IPS-15b (cell line): ENCODE data around the gene PTBP3.

ENCODE experiments used
- H3K27me3 ChIP-seq: one replicate; pipeline ENCODE4 v1.6.1; 2013; ENCODE audit warnings: low read length; ENCODE audit not compliant: control insufficient read depth, insufficient read depth
- H3K36me3 ChIP-seq: one replicate; pipeline ENCODE4 v1.6.1; 2013; ENCODE audit warnings: low read length; ENCODE audit not compliant: control insufficient read depth, insufficient read depth
- H3K4me1 ChIP-seq: one replicate; pipeline ENCODE4 v1.6.1; 2013; ENCODE audit warnings: mild to moderate bottlenecking, low read length; ENCODE audit not compliant: control insufficient read depth, insufficient read depth
- H3K4me3 ChIP-seq: one replicate; pipeline ENCODE4 v1.5.1; 2013; ENCODE audit warnings: low read depth, low read length
- H3K9ac ChIP-seq: one replicate; pipeline ENCODE4 v1.6.1; 2013; ENCODE audit warnings: low read depth, mild to moderate bottlenecking, low read length
- H3K9me3 ChIP-seq: one replicate; pipeline ENCODE4 v1.6.1; 2013; ENCODE audit warnings: mild to moderate bottlenecking, low read length; ENCODE audit not compliant: control insufficient read depth, insufficient read depth

The PTBP3 gene

DNA sequence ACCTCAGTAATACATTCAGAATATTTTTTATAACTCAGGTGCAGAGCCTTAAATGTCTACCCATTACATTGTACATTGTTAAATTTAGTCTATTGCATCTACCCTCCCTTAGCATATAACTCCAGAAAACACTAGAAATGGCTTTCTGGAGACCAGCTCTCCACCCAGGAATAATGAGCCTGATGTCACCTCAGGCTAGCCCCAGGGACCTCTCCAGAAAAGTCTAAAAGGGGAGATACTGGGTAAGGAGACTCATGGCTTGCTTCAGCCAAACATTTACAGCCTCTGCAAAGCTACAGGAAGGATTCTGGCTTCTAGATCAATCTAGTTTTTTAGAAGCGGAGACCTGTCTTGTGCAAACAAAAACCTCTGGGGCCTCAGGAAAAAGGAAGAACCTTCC is 144.5 kb downstream of the PTBP3 start:
- Histone ChIP-seq H3K27me3 (no peaks in the 10 kb centered on the region), H3K9me3 (no peaks in the 10 kb centered on the region), H3K4me1 (peaks cover 5% of the 10 kb centered on the region), H3K36me3 (no peaks in the 10 kb centered on the region), H3K4me3 (no peak overlapping the region), H3K9ac (no peak overlapping the region)

GRCh38 chr9:112187404-112187803 is 146.0 kb downstream of the PTBP3 start:
- Histone ChIP-seq H3K4me3 (no peak overlapping the region), H3K4me1 (no peaks in the 10 kb centered on the region), H3K9ac (no peak overlapping the region), H3K36me3 (no peaks in the 10 kb centered on the region), H3K9me3 (no peaks in the 10 kb centered on the region), H3K27me3 (no peaks in the 10 kb centered on the region)

DNA sequence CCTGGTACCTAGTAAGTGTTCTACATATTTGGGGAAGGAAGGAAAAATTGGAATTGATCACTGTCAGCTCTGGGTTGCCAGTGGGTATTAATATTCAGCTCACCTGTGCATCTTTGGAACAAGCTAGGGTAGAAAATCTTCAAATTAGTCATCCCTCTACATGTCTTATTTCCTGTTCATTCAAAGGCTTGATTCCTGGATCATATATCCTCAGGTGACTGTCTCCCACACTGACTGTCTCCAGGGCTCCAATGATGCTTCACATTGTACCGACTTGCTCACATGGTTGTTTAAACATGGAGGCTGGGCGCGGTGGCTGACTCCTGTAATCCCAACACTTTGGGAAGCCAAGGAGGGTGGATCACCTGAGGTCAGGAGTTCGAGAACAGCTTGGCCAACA is 146.7 kb downstream of the PTBP3 start:
- Histone ChIP-seq H3K4me3 (no peak overlapping the region), H3K9me3 (no peaks in the 10 kb centered on the region), H3K9ac (no peak overlapping the region), H3K4me1 (no peaks in the 10 kb centered on the region), H3K36me3 (no peaks in the 10 kb centered on the region), H3K27me3 (no peaks in the 10 kb centered on the region)

DNA sequence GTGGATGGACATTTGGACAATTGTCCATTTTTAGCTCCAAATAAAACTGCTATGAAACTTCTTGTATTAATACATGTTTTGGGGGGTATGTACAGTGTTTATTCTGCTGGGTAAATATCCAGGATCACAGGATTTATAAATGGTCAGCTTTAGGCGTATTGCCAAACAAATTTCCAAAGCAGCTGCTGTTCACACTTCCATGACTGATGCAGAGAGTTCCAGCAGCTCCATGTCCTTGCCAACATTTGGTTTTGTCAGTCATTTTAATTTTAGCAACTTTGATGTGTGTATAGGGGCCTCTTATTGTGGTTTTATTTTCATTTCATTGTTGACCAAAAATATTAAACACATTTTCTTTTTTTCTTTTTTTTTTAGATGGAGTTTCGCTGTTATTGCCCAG is 148.5 kb downstream of the PTBP3 start:
- Histone ChIP-seq H3K27me3 (no peaks in the 10 kb centered on the region), H3K4me3 (no peak overlapping the region), H3K9ac (no peak overlapping the region), H3K4me1 (no peaks in the 10 kb centered on the region), H3K9me3 (no peaks in the 10 kb centered on the region), H3K36me3 (no peaks in the 10 kb centered on the region)

DNA sequence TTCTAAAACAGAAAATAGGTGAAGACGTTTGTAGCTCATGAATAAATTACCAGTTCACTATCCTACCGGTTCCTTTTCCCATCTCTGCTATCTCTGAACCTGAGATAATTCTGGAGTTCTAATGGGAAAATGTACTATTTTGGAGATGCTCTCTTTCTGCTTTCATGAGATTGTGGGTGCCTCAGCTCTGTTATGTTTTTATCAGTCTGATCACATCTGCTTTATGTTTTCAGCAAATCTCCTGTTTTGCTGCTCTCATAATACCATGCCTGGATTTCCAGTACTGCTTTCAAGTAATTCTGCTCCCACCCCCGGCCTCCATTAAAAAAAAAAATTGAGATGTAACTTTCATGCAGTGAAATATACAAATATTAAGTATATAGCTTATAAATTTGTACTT is 149.2 kb downstream of the PTBP3 start:
- H3K9ac ChIP-seq: no peak overlapping the region
- no peaks in the 10 kb centered on the region for H3K4me1 ChIP-seq
- H3K27me3 ChIP-seq: no peaks in the 10 kb centered on the region
- H3K4me3 ChIP-seq: no peak overlapping the region
- no peaks in the 10 kb centered on the region for H3K9me3 ChIP-seq
- no peaks in the 10 kb centered on the region for H3K36me3 ChIP-seq

DNA sequence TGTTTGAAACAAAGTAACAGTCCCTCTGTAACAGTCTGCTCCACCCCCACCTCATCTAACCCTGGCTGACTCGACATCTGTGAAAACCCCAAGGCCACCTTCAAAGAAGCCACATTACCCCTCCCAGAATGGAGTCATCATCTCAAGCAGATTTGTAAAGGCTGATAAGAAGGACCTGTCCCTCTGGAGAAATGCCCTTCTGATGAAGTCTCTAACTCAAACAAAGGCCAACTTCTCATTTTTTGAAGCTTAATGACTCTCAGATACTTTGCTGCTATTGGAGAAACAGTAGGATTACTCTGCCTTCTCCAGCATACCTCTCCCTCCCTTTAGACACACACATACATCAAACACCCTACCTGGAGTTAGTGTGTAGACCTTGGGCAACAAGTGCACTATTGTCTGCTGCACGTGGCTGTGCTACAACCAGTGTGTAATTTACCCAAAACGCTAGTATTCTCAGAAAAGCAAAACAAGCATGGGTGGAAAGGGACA is 153.0 kb downstream of the PTBP3 start:
- H3K4me3 ChIP-seq: no peak overlapping the region
- no peaks in the 10 kb centered on the region for H3K9me3 ChIP-seq
- no peaks in the 10 kb centered on the region for H3K4me1 ChIP-seq
- no peak overlapping the region for H3K9ac ChIP-seq
- H3K27me3 ChIP-seq: peaks cover 16% of the 10 kb centered on the region
- no peaks in the 10 kb centered on the region for H3K36me3 ChIP-seq

- no peak overlapping the region for H3K9ac ChIP-seq
Measured at GRCh38 chr9:112179816-112180215, 153.6 kb downstream of the PTBP3 start.

DNA sequence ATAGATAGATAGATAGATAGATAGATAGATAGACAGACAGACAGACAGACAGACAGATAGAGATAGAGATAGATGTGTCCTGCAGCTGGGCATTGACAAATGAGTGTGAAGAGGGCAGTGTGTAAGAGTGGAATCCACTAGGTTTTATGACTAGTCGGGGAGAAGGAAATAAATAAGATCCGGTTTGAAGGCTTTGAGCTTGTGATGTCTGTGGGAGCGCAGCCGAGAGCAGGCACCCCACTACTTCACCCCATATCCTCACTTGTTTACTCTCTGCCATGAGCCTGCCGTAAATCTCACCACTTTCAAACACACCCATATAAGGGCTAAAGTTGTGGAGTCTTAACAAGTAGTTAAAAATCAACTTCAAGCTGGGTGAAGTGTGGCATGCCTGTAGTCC is 156.9 kb downstream of the PTBP3 start:
- Histone ChIP-seq H3K36me3 (no peaks in the 10 kb centered on the region), H3K9me3 (no peaks in the 10 kb centered on the region), H3K4me1 (peaks cover 4% of the 10 kb centered on the region), H3K27me3 (peaks cover 29% of the 10 kb centered on the region), H3K4me3 (no peak overlapping the region), H3K9ac (no peak overlapping the region)

More at GRCh38 chr9:112179816-112180215, 153.6 kb downstream of the PTBP3 start:
- Histone ChIP-seq H3K27me3 (peaks cover 16% of the 10 kb centered on the region), H3K9me3 (no peaks in the 10 kb centered on the region), H3K36me3 (no peaks in the 10 kb centered on the region), H3K4me3 (no peak overlapping the region), H3K4me1 (no peaks in the 10 kb centered on the region)

DNA sequence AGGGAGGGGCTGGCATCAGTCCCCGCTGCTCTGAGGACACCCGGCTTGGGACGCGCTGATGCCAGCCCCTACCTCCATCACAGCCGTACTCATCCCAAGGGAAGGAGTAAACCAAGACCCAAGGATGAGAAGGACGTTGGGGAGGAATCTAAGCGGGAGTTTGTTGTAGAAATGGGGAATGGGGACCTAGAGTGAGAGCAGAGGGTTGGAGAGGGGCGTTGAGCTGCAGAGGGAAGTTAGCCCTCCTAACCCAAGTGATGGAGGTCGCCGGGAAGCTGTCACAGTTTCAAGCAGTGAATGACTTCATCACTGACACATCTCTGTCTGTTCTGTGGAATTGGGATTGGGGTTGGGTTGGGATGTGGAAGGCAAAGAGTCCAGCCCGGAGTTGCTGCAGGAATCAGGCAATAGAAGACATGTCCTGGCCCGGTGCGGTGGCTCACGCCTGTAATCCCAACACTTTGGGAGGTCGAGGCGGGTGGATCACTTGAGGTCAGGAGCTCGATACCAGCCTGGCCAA is 157.6 kb downstream of the PTBP3 start:
- Histone ChIP-seq H3K4me3 (peak overlapping the region; percentile 85), H3K9ac (no peak overlapping the region), H3K27me3 (peaks cover 29% of the 10 kb centered on the region), H3K4me1 (peaks cover 6% of the 10 kb centered on the region), H3K9me3 (no peaks in the 10 kb centered on the region), H3K36me3 (no peaks in the 10 kb centered on the region)

DNA sequence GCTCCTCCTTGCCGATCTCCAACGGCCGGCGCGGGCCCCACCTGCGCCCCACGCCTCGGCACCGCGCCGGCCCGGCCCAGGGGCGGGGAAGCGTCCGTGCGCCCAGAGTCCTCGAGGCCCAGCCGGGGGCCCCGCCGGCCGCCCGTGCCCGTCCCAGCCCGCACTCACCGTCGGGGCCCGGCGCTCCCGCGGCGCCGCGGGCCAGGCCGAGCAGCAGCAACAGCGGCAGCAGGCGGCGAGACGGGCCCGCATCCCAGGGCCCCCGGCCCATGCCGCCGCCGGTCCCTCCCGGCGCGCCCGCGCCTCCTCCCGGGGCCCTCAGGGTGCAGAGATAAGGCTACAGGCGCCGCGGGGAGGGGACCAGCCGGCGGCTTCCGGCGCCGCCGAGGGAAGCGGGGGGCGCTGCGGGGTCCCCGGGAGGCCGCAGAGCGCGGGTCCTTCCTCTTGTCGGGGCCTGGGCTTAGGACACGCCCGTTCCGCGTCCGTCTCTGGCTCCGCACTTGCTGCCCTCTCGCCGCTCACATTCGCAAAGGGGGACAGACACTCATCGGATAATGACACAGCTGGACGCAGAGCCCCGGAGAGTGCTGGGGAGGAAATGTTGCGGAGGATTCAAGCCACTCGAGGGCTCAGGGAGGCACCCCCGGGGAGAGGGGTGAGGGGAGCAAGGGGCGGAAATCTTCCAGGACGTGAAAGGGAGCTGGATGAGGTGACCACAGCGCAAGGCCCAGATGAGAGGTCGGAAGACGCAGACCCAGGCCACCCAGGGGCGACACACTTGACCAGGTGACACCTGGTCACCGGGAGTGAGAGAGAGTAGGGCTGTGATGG is 158.2 kb downstream of the PTBP3 start, which contains the start of gene SUSD1:
Gene SUSD1 (minus strand): TSS at position 333 of the 831 bp plus-strand sequence. CDS start 62 bp downstream, at position 271.
- no peak within 1 kb of the TSS for H3K9ac ChIP-seq
- peaks cover 29% of the 10 kb centered on the region for H3K27me3 ChIP-seq
- H3K36me3 ChIP-seq: no peaks in the 10 kb centered on the region
- peak within 1 kb of the TSS; percentile 85 for H3K4me3 ChIP-seq
- H3K9me3 ChIP-seq: no peaks in the 10 kb centered on the region
- H3K4me1 ChIP-seq: peaks cover 6% of the 10 kb centered on the region

DNA sequence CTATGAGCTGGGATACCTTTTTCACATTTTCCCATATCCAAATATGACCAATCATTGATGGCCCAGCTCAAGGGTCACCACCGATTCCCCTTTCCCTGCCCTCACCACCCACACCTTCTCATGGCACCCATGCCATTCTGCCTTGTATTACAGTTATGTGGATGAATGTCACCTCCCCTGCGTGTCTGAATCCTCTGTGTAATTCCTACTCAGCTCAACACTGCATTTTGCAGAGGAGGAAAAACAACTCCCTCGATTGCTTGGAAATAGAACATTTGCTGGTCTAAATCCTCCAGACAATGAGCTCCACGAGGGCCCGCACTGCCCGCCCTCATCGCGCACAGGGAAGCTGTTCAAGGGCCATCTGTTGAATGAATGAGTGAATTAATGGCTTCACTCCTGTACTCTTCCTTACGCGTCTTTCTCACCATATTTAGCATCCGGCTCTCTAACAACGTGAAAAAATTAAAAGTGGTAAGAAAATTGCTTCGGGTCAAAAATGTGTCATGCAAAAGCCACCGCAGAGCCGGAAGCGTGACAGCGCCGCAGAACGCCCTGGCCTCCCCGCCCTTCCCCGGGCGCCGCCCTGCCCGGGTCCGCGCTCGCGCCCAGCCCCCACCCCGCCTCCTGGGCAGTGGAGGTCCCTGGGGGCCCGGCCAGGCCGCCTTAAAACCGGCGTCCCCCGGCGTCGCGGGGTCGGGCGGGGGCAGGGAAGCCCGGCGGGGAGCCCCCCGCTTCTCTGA is 159.0 kb downstream of the PTBP3 start:
- H3K27me3 ChIP-seq: peaks cover 29% of the 10 kb centered on the region
- no peaks in the 10 kb centered on the region for H3K9me3 ChIP-seq
- H3K4me1 ChIP-seq: peaks cover 6% of the 10 kb centered on the region
- H3K36me3 ChIP-seq: no peaks in the 10 kb centered on the region
- H3K9ac ChIP-seq: no peak overlapping the region
- peak overlapping the region; percentile 85 for H3K4me3 ChIP-seq
